OCI-LY7 (cell line): ENCODE results near the gene MFGE8.

Experiments used
- CTCF ChIP-seq: fragments of 200-600 bp; sonication (generic); conservative IDR thresholded peaks from 2 replicates; pipeline ENCODE4 v1.5.1; 2014; ENCODE audit warnings: mild to moderate bottlenecking, antibody characterized with exemption, low read length, moderate library complexity, mixed read lengths
- EZH2phosphoT487 ChIP-seq: fragments of 200-600 bp; sonication (generic); IDR thresholded peaks from 2 replicates; pipeline ENCODE4 v1.6.1; 2018; ENCODE audit warnings: low read depth, borderline replicate concordance, mild to moderate bottlenecking, mixed run types, antibody characterized with exemption, low read length, moderate library complexity, mixed read lengths

- no peak for TF ChIP-seq CTCF
- no peak for TF ChIP-seq EZH2phosphoT487
These were observed 32.0 kb downstream of the MFGE8 start for GRCh38 chr15:88880944-88881740.
